Upper lobe of right lung (tissue), 1 donor: ENCODE results near the gene PDE7B. TPM values are rescaled to one million over a fixed set of nuclear protein-coding genes. Genes with fewer than 3 reads are reported as not detected.

Experiments
- ATAC-seq: fragments of 200-7000 bp; cut with Tn5 transposase; one replicate; pipeline ENCODE4 v1.9.1; 2020; ENCODE audit warnings: mild to moderate bottlenecking, moderate library complexity
- DNase-seq: peaks from one replicate; pipeline ENCODE4 v3.0.0-alpha.2; 2020
- H3K27ac ChIP-seq: fragments of 200-600 bp; one replicate; pipeline ENCODE4 v1.8.0; 2022
- H3K27me3 ChIP-seq: fragments of 200-600 bp; one replicate; pipeline ENCODE4 v1.8.0; 2022; ENCODE audit warnings: mild to moderate bottlenecking
- H3K36me3 ChIP-seq: fragments of 200-600 bp; one replicate; pipeline ENCODE4 v1.8.0; 2022
- H3K4me1 ChIP-seq: fragments of 200-600 bp; one replicate; pipeline ENCODE4 v1.8.0; 2022
- H3K4me3 ChIP-seq: fragments of 200-600 bp; one replicate; pipeline ENCODE4 v1.8.0; 2022; ENCODE audit warnings: mild to moderate bottlenecking
- H3K9me3 ChIP-seq: fragments of 200-600 bp; one replicate; pipeline ENCODE4 v1.8.0; 2022
- CTCF ChIP-seq: fragments of 200-600 bp; IDR thresholded peaks from one replicate; pipeline ENCODE4 v1.8.0; 2022; ENCODE audit warnings: antibody characterized with exemption
- intact Hi-C: fragments of 100-400 bp; cut with DNase I; formaldehyde crosslinking; loops from one replicate; pipeline ENCODE4 v1.11.0; 2022
- total RNA-seq: library from RNA; stranded (reverse); fragmentation: NEBNext Ultra II Directional; extraction: Animal tissue kit (Norgen Biotek cat#: 25700); gene quantifications from one replicate; pipeline ENCODE4 v1.2.1, GENCODE V29; 2021
- donor health status: DM: no; HTN: yes; CAD: no; lungs with severe emphysema.

PDE7B gene
- total RNA-seq, 1 donor from 2014 or later, result 4.2 TPM

GRCh38 chr6:136158971-136159370 lies 307.5 kb downstream of the PDE7B start:
- Histone ChIP-seq H3K27ac (no peak overlapping the region), H3K9me3 (no peaks in the 10 kb centered on the region)
- no peak for ATAC-seq

GRCh38 chr6:136160250-136160649 lies 308.7 kb downstream of the PDE7B start:
- TF ChIP-seq CTCF, result no peak
- no peak for DNase-seq
- Histone ChIP-seq H3K27ac (no peak overlapping the region), H3K4me1 (peaks cover 9% of the 10 kb centered on the region), H3K9me3 (no peaks in the 10 kb centered on the region), H3K4me3 (no peak overlapping the region), H3K27me3 (no peaks in the 10 kb centered on the region), H3K36me3 (no peaks in the 10 kb centered on the region)
- no peak for ATAC-seq
- intact Hi-C loops, result no loop called here

More at GRCh38 chr6:136158971-136159370, 307.5 kb downstream of the PDE7B start:
- no peaks in the 10 kb centered on the region for H3K27me3 ChIP-seq
- peaks cover 9% of the 10 kb centered on the region for H3K4me1 ChIP-seq
- no peak for TF ChIP-seq CTCF
- no peak overlapping the region for H3K4me3 ChIP-seq
- no peaks in the 10 kb centered on the region for H3K36me3 ChIP-seq
- DNase-seq, result no peak
- intact Hi-C loops, result no loop called here

GRCh38 chr6:136161950-136162349 lies 310.4 kb downstream of the PDE7B start:
- TF ChIP-seq CTCF, result no peak
- intact Hi-C loops, result no loop called here
- DNase-seq (no peak), ATAC-seq (no peak)
- no peak overlapping the region for H3K4me3 ChIP-seq
- no peaks in the 10 kb centered on the region for H3K36me3 ChIP-seq
- H3K9me3 ChIP-seq, result no peaks in the 10 kb centered on the region
- H3K27ac ChIP-seq, result no peak overlapping the region
- peaks cover 9% of the 10 kb centered on the region for H3K4me1 ChIP-seq
- no peaks in the 10 kb centered on the region for H3K27me3 ChIP-seq

GRCh38 chr6:136163260-136163659 lies 311.8 kb downstream of the PDE7B start:
- no peaks in the 10 kb centered on the region for H3K27me3 ChIP-seq
- DNase-seq (no peak), ATAC-seq (no peak)
- no peak overlapping the region for H3K27ac ChIP-seq
- peaks cover 6% of the 10 kb centered on the region for H3K4me1 ChIP-seq
- H3K9me3 ChIP-seq, result no peaks in the 10 kb centered on the region
- H3K4me3 ChIP-seq, result no peak overlapping the region
- H3K36me3 ChIP-seq, result no peaks in the 10 kb centered on the region
- no peak for TF ChIP-seq CTCF
- intact Hi-C loops, result no loop called here

- Histone ChIP-seq H3K4me3 (no peak overlapping the region), H3K36me3 (no peaks in the 10 kb centered on the region), H3K27me3 (no peaks in the 10 kb centered on the region), H3K27ac (no peak overlapping the region), H3K4me1 (no peaks in the 10 kb centered on the region), H3K9me3 (no peaks in the 10 kb centered on the region)
- intact Hi-C loops, result no loop called here
- no peak for ATAC-seq
- TF ChIP-seq CTCF, result no peak
- no peak for DNase-seq
Measured at GRCh38 chr6:136166815-136167214, 315.3 kb downstream of the PDE7B start.
